Measurements from ENCODE around the gene MSL3.
A peak's percentile ranks its signal among the peaks of the same experiment; 100 is the strongest.

The MSL3 gene

DNA sequence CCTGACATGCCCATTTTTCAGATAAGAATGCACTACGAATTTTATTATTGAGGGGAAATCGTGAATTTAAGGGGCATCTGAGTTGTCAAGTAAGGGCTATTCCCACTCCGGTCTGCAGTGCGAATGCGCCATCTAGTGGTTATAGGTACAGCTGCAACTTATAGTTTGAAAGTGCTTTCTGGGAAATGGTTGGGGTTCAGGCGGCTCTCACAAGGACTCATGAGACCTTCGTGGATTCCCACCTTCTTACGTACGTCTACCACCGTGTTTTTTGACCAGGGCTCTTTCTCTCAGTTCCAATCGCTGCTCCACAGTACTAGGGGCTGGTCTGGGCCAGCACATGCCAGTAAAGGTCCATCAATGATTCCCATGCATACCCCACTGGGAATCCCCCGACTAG is 12.3 kb downstream of the MSL3 start:
- no peaks in the 10 kb centered on the region for H3K36me3 ChIP-seq (ENCODE audit: low read depth)
- H3K9me3 ChIP-seq (ENCODE audit: severe bottlenecking), result no peaks in the 10 kb centered on the region
- ATAC-seq (ENCODE audit: low read depth), result peak; percentile 36; the same call in 1 of the 3 replicates
- no peaks in the 10 kb centered on the region for H3K27me3 ChIP-seq (ENCODE audit: insufficient read depth, poor library complexity, severe bottlenecking)
- H3K4me1 ChIP-seq (ENCODE audit: insufficient read depth, poor library complexity, severe bottlenecking), result no peaks in the 10 kb centered on the region
- DNase-seq (ENCODE audit: low spot score), result no peak
- TF ChIP-seq CTCF (IDR thresholded peaks at IDR 0.05; ENCODE audit: poor library complexity, severe bottlenecking), result peak; percentile 69
- H3K27ac ChIP-seq (ENCODE audit: poor library complexity, severe bottlenecking), result no peak overlapping the region
- H3K4me3 ChIP-seq (ENCODE audit: severe bottlenecking), result no peak overlapping the region

GRCh38 chrX:11778230-11778629 is 20.2 kb downstream of the MSL3 start:
- no peaks in the 10 kb centered on the region for H3K36me3 ChIP-seq (ENCODE audit: low read depth)
- no peak overlapping the region for H3K4me3 ChIP-seq (ENCODE audit: severe bottlenecking)
- H3K9me3 ChIP-seq (ENCODE audit: severe bottlenecking), result no peaks in the 10 kb centered on the region
- H3K4me1 ChIP-seq (ENCODE audit: insufficient read depth, poor library complexity, severe bottlenecking), result no peaks in the 10 kb centered on the region
- no peak for TF ChIP-seq CTCF (IDR thresholded peaks at IDR 0.05; ENCODE audit: poor library complexity, severe bottlenecking)
- DNase-seq (ENCODE audit: low spot score) (no peak), ATAC-seq (ENCODE audit: low read depth) (no peak)
- no peaks in the 10 kb centered on the region for H3K27me3 ChIP-seq (ENCODE audit: insufficient read depth, poor library complexity, severe bottlenecking)
- H3K27ac ChIP-seq (ENCODE audit: poor library complexity, severe bottlenecking), result no peak overlapping the region

DNA sequence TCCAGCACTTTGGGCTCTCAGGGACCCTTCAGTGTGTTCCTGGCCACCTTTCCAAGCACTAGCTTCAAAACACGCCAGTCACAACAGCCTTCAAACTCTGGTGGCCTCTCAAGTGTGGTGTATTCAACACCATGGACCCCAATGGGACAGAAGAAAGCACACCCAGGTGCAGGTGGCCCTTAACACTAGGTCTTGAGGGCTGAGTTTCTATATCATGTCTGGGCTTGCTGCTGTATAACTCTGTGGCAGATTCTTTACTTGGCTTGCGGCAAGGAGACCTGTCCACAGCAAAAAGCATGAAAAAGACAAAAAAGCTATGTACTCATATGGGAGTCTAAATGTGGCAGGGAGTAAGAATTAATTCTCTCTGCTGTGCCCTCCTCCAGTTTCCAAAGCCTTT is 23.1 kb downstream of the MSL3 start:
- H3K27ac ChIP-seq (ENCODE audit: poor library complexity, severe bottlenecking), result no peak overlapping the region
- H3K36me3 ChIP-seq (ENCODE audit: low read depth), result no peaks in the 10 kb centered on the region
- no peaks in the 10 kb centered on the region for H3K4me1 ChIP-seq (ENCODE audit: insufficient read depth, poor library complexity, severe bottlenecking)
- DNase-seq (ENCODE audit: low spot score), result no peak
- no peak overlapping the region for H3K4me3 ChIP-seq (ENCODE audit: severe bottlenecking)
- no peaks in the 10 kb centered on the region for H3K27me3 ChIP-seq (ENCODE audit: insufficient read depth, poor library complexity, severe bottlenecking)
- no peak for TF ChIP-seq CTCF (IDR thresholded peaks at IDR 0.05; ENCODE audit: poor library complexity, severe bottlenecking)
- ATAC-seq (ENCODE audit: low read depth), result no peak
- H3K9me3 ChIP-seq (ENCODE audit: severe bottlenecking), result no peaks in the 10 kb centered on the region

DNA sequence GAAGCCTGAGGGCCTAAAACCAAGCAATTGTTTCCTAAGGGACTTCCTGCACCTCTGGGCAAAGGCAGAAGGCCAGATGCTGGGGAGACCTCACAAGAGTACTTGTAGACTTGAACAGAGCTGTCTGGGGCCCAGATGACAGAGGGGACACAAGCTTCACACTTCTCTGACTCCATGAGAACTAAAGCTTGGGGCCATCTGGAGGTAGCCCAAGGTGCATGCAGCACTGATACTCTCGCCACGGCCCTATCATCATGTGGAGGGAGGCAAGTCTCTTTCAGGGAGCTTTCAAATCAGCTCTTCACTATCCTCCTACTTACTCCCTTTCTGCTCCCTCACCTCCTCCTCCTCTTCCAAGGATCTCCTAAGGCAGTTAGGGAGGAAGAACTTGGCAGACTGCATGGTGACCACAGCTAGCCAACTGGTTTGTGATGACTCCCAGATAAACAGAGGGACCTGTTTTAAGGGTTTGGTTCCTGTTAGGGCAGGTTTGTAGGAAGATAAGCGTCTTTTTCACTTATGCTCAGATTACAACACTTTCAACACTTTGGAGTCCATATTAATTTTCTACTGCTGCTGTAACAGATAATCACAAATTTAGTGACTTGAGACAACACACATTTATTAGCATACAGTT is 23.8 kb downstream of the MSL3 start:
- H3K27ac ChIP-seq (ENCODE audit: poor library complexity, severe bottlenecking), result no peak overlapping the region
- ATAC-seq (ENCODE audit: low read depth) (no peak), DNase-seq (ENCODE audit: low spot score) (no peak)
- TF ChIP-seq CTCF (IDR thresholded peaks at IDR 0.05; ENCODE audit: poor library complexity, severe bottlenecking), result no peak
- no peaks in the 10 kb centered on the region for H3K4me1 ChIP-seq (ENCODE audit: insufficient read depth, poor library complexity, severe bottlenecking)
- no peaks in the 10 kb centered on the region for H3K9me3 ChIP-seq (ENCODE audit: severe bottlenecking)
- no peaks in the 10 kb centered on the region for H3K27me3 ChIP-seq (ENCODE audit: insufficient read depth, poor library complexity, severe bottlenecking)
- no peaks in the 10 kb centered on the region for H3K36me3 ChIP-seq (ENCODE audit: low read depth)
- no peak overlapping the region for H3K4me3 ChIP-seq (ENCODE audit: severe bottlenecking)

- Histone ChIP-seq H3K27me3 (ENCODE audit: insufficient read depth, poor library complexity, severe bottlenecking) (no peaks in the 10 kb centered on the region), H3K27ac (ENCODE audit: poor library complexity, severe bottlenecking) (no peak overlapping the region), H3K4me1 (ENCODE audit: insufficient read depth, poor library complexity, severe bottlenecking) (no peaks in the 10 kb centered on the region), H3K36me3 (ENCODE audit: low read depth) (no peaks in the 10 kb centered on the region), H3K9me3 (ENCODE audit: severe bottlenecking) (no peaks in the 10 kb centered on the region), H3K4me3 (ENCODE audit: severe bottlenecking) (no peak overlapping the region)
- DNase-seq (ENCODE audit: low spot score) (no peak), ATAC-seq (ENCODE audit: low read depth) (no peak)
- TF ChIP-seq CTCF (IDR thresholded peaks at IDR 0.05; ENCODE audit: poor library complexity, severe bottlenecking), result no peak
Measured at GRCh38 chrX:11784543-11784942, 26.5 kb downstream of the MSL3 start.
